Central memory CD4-positive, alpha-beta T cell (primary cell): ENCODE data around the gene CAMKK1.

Source experiments
- DNase-seq: peaks from one replicate; pipeline ENCODE4 v3.0.0; 2022

The CAMKK1 gene

GRCh38 chr17:3917391-3917931, 24.6 kb upstream of the CAMKK1 start:
- no peak for DNase-seq

DNA sequence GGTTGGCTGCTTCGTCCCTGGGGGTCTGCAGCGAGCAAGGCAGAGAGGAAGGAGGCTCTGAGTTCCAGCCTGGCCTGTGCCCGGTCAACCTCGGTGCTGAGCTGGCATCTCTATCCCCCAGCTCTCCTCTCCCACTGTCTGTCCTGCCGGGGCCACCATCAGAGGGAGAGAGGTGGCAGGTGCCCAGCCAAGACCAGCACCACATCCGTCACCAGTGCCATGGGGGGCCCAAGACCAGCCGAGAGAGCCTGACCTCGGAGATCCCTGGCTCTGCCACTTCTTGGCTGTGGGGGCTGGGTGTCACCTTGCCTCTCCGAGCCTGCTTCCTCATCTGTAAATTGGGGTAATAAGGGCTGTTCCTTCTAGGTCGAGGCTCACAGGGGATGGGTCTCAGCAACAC, 24.0 kb upstream of the CAMKK1 start:
- DNase-seq = no peak

- DNase-seq = peak; percentile 35
Measured at GRCh38 chr17:3915995-3916696, 23.3 kb upstream of the CAMKK1 start, which contains the start of gene P2RX1. P2RX1 (minus strand) TSS chr17:3916465; CDS start chr17:3916225, 240 bp downstream.

GRCh38 chr17:3915581-3915994, 22.7 kb upstream of the CAMKK1 start:
- no peak for DNase-seq

- DNase-seq = no peak
Measured at GRCh38 chr17:3914312-3914670, 21.4 kb upstream of the CAMKK1 start.

- peak; percentile 70 for DNase-seq
Measured at GRCh38 chr17:3913531-3914311, 20.9 kb upstream of the CAMKK1 start.

DNA sequence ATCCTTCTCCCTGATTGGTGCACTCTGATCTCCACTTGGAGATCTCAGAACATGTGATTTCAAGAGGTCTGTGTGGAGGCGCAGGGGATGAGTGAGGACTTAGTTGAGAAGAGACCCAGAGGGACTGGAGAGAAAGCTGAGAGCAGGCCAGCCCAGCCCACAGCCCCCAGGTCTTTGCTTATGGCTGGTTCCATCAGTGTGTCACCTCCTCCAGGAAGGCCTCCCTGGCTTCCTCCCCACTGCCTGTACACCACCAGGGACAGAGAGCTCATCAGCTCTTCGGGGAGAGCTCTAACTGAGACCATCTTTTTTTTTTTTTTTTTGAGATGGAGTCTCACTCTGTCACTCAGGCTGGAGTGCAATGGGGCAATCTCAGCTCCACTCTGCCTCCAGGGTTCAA, 20.0 kb upstream of the CAMKK1 start:
- DNase-seq = no peak

DNA sequence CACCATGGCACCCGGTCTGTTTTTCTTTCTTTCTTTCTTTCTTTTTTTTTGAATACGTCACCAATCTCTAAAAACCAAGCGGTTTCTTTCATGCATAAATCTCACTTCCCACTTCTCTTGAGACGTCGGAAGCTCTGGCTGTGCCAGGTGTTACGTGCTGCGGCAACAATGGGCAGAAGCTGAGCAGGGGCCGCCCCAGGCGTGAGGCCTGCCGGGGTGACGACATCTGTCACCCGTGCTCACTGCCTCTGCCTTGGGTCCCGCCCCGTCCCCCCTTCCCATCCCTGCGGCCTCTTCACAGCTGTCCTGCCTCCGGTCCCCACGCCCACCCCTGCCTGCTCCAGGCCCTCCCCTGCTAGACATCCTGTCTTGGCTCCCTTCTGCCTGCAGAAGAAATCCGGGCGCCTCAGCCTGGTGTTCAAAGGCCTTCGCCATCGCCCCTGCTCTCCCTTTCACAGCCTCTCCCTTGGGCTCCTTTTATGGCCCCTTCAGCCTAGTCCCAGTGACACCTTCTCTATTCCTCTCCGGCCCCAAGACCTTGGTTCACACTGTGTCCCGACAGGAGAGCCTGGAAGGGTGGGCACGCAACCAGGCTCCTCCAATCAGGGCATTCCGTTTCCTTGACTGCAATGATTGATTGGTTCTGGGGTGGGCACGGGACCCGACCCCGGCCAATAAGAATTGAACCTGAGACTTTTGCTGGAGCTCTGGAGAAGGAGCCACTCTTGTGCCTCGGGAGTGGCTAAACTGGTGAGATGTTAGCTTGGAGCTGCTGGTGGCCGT, 18.6 kb upstream of the CAMKK1 start:
- peak; percentile 86 for DNase-seq

DNA sequence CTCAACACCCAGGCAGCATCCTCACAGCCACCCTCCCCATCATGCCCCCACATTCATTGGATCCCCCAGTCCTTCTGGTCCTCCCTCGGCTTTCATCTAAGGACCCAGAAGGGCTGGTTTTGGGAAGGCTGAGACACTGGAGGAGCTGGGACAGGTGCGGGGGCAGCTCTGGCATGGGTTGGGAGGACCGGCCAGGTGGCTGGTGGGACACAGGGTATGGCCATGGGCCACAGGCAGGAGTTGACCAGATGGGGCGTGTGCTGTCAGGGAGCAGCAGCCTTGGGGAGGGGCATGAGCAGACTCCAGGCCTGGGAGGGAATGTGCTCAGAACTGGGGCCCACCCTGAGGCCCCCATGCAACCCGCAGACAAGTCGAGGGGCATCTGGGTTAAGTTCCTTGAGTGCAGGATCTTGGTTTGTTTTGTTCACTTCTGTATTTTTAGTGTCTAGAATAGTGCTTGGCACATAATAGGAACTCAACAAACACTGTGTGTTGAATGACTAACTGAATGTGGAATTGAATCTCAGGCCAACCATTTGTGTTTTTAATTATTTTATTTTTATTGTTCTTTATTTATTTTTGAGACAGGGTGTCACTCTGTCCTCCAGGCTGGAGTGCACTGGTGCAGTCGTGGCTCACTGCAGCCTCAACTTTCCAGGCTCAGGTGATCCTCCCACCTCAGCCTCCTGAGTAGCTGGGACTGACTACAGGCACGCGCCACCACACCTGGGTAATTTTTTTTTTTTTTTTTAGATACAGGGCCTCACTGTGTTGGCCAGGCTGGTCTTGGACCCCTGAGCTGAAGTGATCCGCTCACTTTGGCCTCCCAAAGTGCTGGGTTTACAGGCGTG, 17.8 kb upstream of the CAMKK1 start:
- no peak for DNase-seq

DNA sequence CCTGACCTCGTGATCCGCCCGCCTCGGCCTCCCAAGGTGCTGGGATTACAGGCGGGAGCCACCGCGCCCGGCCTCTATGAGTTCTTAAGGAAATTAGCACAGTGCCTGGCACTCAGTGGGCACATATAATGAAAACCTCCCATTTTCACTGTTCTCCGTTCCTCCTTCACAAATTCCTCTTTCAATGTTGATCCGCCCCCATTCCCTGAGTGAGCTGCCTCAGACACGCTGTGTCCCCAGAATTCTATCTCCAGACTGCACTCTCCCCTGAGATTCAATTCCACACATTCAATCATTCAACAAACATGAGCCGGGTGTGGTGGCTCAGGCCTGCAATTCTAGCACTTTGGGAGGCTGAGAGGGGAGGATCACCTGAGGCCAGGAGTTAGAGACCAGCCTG, 16.4 kb upstream of the CAMKK1 start:
- DNase-seq = no peak

GRCh38 chr17:3907483-3908216, 14.8 kb upstream of the CAMKK1 start:
- no peak for DNase-seq

GRCh38 chr17:3906881-3907280, 14.0 kb upstream of the CAMKK1 start:
- no peak for DNase-seq

DNA sequence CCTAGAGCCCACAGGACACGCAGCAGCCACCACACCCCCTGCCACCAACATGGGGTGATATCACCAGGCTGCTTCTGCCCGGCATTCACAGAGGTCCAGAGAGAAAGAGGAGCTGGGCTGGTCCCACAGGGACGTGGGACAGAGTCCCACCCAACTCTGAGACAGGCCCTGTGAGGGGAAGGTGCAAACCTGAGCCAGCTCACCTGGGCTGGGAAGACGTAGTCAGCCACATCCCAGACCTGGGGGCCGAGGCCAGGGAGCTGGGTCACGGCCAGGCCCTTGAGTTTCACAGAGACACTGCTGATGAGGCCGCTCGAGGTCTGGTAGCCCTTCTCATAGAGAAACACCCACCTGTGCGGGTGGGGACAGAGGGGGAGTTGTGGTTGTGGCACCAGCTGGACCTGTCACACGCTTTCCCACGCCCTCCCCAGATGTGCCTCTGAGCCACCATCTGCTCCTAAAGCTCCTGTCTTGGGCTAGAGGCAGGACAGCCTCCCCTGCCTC, 12.2 kb upstream of the CAMKK1 start:
- no peak for DNase-seq

- DNase-seq = no peak
Measured at GRCh38 chr17:3904501-3904900, 11.6 kb upstream of the CAMKK1 start.

- no peak for DNase-seq
Measured at GRCh38 chr17:3903881-3904290, 11.0 kb upstream of the CAMKK1 start.

DNA sequence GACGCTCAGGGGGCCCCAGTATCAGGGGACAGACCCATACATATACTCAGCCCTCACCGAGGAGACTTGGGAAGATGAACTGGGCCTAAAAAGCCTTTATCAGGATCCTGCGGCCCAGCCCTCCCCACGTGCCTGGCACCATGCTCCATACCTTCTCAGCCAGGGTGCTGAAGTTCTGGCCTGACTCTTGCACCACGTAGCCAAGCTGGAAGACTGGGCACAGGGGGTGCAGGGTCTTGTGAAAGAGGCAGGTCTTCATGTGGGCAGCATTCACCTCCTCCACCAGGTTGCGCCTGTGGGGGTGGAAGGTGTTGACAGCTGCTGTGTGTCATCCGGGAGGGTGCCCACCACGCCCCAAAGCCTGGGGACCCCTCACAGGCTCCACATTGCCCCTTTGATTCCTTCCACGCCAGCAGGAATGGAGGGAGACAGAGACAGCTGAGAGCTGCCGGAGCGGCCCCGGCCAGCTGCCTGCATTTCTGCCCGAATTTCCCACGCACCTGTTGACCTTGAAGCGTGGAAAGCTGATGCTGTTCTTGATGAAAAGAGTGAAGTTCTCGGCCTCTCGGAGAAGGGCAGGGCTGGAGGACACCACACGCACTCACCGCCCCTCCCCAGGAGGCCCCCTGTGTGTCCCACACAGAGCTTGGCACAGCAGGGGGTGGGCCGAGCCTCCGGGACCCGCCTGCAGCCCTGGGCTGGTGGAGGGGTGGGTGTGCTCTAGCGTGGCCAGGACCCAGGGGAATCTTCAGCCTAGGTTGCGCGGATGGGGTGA, 10.4 kb upstream of the CAMKK1 start:
- DNase-seq = no peak

DNA sequence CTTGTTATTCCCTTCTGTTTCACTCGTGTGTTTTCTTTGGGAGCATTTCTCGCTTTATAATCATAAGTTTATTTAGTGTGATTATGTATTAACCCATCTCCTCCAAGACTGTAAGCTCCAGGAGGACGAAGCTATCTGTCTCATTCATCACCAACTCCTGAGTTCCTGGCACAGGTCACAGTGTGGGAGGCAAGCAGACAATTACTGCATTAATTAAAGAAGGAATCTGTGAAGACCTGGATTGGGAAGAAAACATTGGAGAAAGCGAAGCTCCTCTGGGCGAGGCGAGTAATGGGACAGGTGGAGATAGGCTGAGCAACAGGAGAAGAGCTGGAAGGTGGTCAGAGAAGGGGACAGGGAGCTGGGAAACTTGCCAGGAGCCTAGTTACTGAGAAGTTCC, 7.8 kb upstream of the CAMKK1 start:
- no peak for DNase-seq

DNA sequence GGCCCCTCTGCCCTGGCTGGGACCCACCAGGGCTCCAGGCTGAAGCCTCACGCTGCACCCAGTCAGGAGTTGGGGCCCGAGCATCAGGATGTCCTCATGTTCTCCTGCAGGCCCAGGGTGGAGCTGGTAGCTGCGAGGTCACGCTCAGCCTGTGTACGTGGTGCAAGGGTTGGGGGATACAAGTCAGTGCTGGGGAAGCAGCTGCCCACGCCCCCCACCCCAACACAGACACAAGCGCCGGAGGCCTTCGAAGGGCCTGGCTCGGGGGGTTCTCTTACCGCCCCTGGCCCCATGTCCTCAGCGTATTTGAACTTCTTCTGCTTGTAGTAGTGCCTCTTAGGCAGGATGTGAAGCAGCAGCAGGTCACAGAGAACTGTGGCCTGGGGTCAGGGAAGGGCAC, 4.9 kb upstream of the CAMKK1 start:
- DNase-seq = no peak

DNA sequence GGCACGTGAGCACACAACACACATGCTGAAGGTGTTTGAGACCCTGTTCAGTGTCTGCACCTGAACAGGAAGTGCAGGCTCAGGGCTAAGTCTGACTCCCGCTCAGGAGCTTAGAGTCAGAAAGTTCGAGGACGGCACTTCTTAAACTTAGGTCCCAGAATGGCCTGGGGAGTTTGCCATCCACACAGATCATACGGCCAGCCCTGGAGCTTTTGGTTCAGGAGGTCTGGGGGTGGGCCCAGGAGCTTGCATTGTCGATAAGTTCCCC, 4.0 kb upstream of the CAMKK1 start:
- no peak for DNase-seq

GRCh38 chr17:3896108-3896967, 3.5 kb upstream of the CAMKK1 start:
- DNase-seq = no peak
